GM19328 (cell line): ENCODE results near the gene IRS2.
"Not testable (repeated sequence)": the region's sequence is repeated elsewhere in the genome, so short reads cannot be mapped to it uniquely, and the experiment has no call there.

ENCODE experiments used
- ATAC-seq: cut with Tn5 transposase; IDR thresholded peaks from one replicate; pipeline ENCODE4 v1.9.1; 2021; ENCODE audit warnings: mild to moderate bottlenecking, moderate library complexity; ENCODE audit not compliant: unreplicated experiment

IRS2 gene

GRCh38 chr13:109786457-109787134 lies at the start of gene IRS2:
Gene IRS2 (minus strand): TSS chr13:109786583. CDS start chr13:109786053, 530 bp downstream.
- peak; percentile 94 for ATAC-seq

GRCh38 chr13:109834973-109835720 lies 48.8 kb upstream of the IRS2 start:
- ATAC-seq = no peak

- ATAC-seq = no peak
These were observed 47.6 kb upstream of the IRS2 start for GRCh38 chr13:109833940-109834339.

- no peak for ATAC-seq
These were observed 46.7 kb upstream of the IRS2 start for GRCh38 chr13:109833071-109833470.

- ATAC-seq = not testable (repeated sequence)
These were observed 42.4 kb upstream of the IRS2 start for GRCh38 chr13:109828591-109829316.

GRCh38 chr13:109823201-109823600 lies 36.8 kb upstream of the IRS2 start:
- not testable (repeated sequence) for ATAC-seq

GRCh38 chr13:109821103-109821502 lies 34.7 kb upstream of the IRS2 start:
- ATAC-seq = no peak

- ATAC-seq = no peak
These were observed 33.5 kb upstream of the IRS2 start for GRCh38 chr13:109819874-109820273.

- ATAC-seq = no peak
These were observed 32.5 kb upstream of the IRS2 start for GRCh38 chr13:109818886-109819285.

- ATAC-seq = no peak
These were observed 31.5 kb upstream of the IRS2 start for GRCh38 chr13:109817591-109818535.

- no peak for ATAC-seq
These were observed 30.4 kb upstream of the IRS2 start for GRCh38 chr13:109816808-109817203.

GRCh38 chr13:109816112-109816807 lies 29.9 kb upstream of the IRS2 start:
- ATAC-seq = no peak

- no peak for ATAC-seq
These were observed 29.3 kb upstream of the IRS2 start for GRCh38 chr13:109815651-109816050.

GRCh38 chr13:109813663-109814062 lies 27.3 kb upstream of the IRS2 start:
- no peak for ATAC-seq

GRCh38 chr13:109812382-109812781 lies 26.0 kb upstream of the IRS2 start:
- ATAC-seq = no peak

- no peak for ATAC-seq
These were observed 24.6 kb upstream of the IRS2 start for GRCh38 chr13:109810761-109811510.

- ATAC-seq = no peak
These were observed 23.0 kb upstream of the IRS2 start for GRCh38 chr13:109809216-109809932.

- ATAC-seq = no peak
These were observed 21.0 kb upstream of the IRS2 start for GRCh38 chr13:109807345-109807744.

GRCh38 chr13:109804654-109805053 lies 18.3 kb upstream of the IRS2 start:
- no peak for ATAC-seq
